ENCODE data around the gene ECHS1.
"Not testable (repeated sequence)": the region's sequence is repeated elsewhere in the genome, so short reads cannot be mapped to it uniquely, and the experiment has no call there.

The ECHS1 gene

GRCh38 chr10:133396035-133396624 is 23.0 kb upstream of the ECHS1 start:
- Histone ChIP-seq H3K9me3 (ENCODE audit: control insufficient read depth, low read depth, low read length) (no peaks in the 10 kb centered on the region), H3K27me3 (ENCODE audit: control insufficient read depth, insufficient read depth, low read length) (no peaks in the 10 kb centered on the region), H3K9ac (ENCODE audit: low read length) (no peak overlapping the region), H3K4me1 (ENCODE audit: control insufficient read depth, low read depth, low read length) (peaks cover 5% of the 10 kb centered on the region), H3K4me3 (ENCODE audit: low read length) (no peak overlapping the region), H3K27ac (ENCODE audit: low read length) (no peak overlapping the region), H3K36me3 (ENCODE audit: control insufficient read depth, low read depth, low read length) (peaks cover 41% of the 10 kb centered on the region)

- no peaks in the 10 kb centered on the region for H3K27me3 ChIP-seq (ENCODE audit: control insufficient read depth, insufficient read depth, low read length)
- peak overlapping the region; percentile 91 for H3K4me3 ChIP-seq (ENCODE audit: low read length)
- peaks cover 5% of the 10 kb centered on the region for H3K4me1 ChIP-seq (ENCODE audit: control insufficient read depth, low read depth, low read length)
- no peaks in the 10 kb centered on the region for H3K9me3 ChIP-seq (ENCODE audit: control insufficient read depth, low read depth, low read length)
- H3K9ac ChIP-seq (ENCODE audit: low read length), result peak overlapping the region; percentile 92
- peaks cover 31% of the 10 kb centered on the region for H3K36me3 ChIP-seq (ENCODE audit: control insufficient read depth, low read depth, low read length)
- H3K27ac ChIP-seq (ENCODE audit: low read length), result peak overlapping the region; percentile 62
Observed at GRCh38 chr10:133394801-133395221, 21.7 kb upstream of the ECHS1 start.

GRCh38 chr10:133394064-133394663 is 21.0 kb upstream of the ECHS1 start, which contains the start of gene MTG1:
Gene MTG1, plus strand, starts transcription at chr10:133394157. Its CDS starts 64 bp downstream, at chr10:133394221.
- no peaks in the 10 kb centered on the region for H3K9me3 ChIP-seq (ENCODE audit: control insufficient read depth, low read depth, low read length)
- H3K27ac ChIP-seq (ENCODE audit: low read length), result peak within 1 kb of the TSS; percentile 62
- H3K9ac ChIP-seq (ENCODE audit: low read length), result peak within 1 kb of the TSS; percentile 92
- H3K4me3 ChIP-seq (ENCODE audit: low read length), result peak within 1 kb of the TSS; percentile 91
- H3K4me1 ChIP-seq (ENCODE audit: control insufficient read depth, low read depth, low read length), result peaks cover 5% of the 10 kb centered on the region
- H3K36me3 ChIP-seq (ENCODE audit: control insufficient read depth, low read depth, low read length), result peaks cover 26% of the 10 kb centered on the region
- H3K27me3 ChIP-seq (ENCODE audit: control insufficient read depth, insufficient read depth, low read length), result no peaks in the 10 kb centered on the region

GRCh38 chr10:133393401-133394063 is 20.4 kb upstream of the ECHS1 start:
- peak overlapping the region; percentile 53 for H3K4me3 ChIP-seq (ENCODE audit: low read length)
- H3K27ac ChIP-seq (ENCODE audit: low read length), result no peak overlapping the region
- H3K9ac ChIP-seq (ENCODE audit: low read length), result peak overlapping the region; percentile 32
- no peaks in the 10 kb centered on the region for H3K27me3 ChIP-seq (ENCODE audit: control insufficient read depth, insufficient read depth, low read length)
- H3K36me3 ChIP-seq (ENCODE audit: control insufficient read depth, low read depth, low read length), result peaks cover 20% of the 10 kb centered on the region
- peaks cover 5% of the 10 kb centered on the region for H3K4me1 ChIP-seq (ENCODE audit: control insufficient read depth, low read depth, low read length)
- no peaks in the 10 kb centered on the region for H3K9me3 ChIP-seq (ENCODE audit: control insufficient read depth, low read depth, low read length)

GRCh38 chr10:133391761-133392518 is 18.8 kb upstream of the ECHS1 start:
- peaks cover 5% of the 10 kb centered on the region for H3K4me1 ChIP-seq (ENCODE audit: control insufficient read depth, low read depth, low read length)
- no peak overlapping the region for H3K27ac ChIP-seq (ENCODE audit: low read length)
- no peaks in the 10 kb centered on the region for H3K9me3 ChIP-seq (ENCODE audit: control insufficient read depth, low read depth, low read length)
- peaks cover 9% of the 10 kb centered on the region for H3K36me3 ChIP-seq (ENCODE audit: control insufficient read depth, low read depth, low read length)
- no peak overlapping the region for H3K9ac ChIP-seq (ENCODE audit: low read length)
- no peaks in the 10 kb centered on the region for H3K27me3 ChIP-seq (ENCODE audit: control insufficient read depth, insufficient read depth, low read length)
- no peak overlapping the region for H3K4me3 ChIP-seq (ENCODE audit: low read length)

- H3K27ac ChIP-seq (ENCODE audit: low read length), result no peak overlapping the region
- peaks cover 5% of the 10 kb centered on the region for H3K36me3 ChIP-seq (ENCODE audit: control insufficient read depth, low read depth, low read length)
- H3K27me3 ChIP-seq (ENCODE audit: control insufficient read depth, insufficient read depth, low read length), result no peaks in the 10 kb centered on the region
- H3K4me3 ChIP-seq (ENCODE audit: low read length), result no peak overlapping the region
- H3K9me3 ChIP-seq (ENCODE audit: control insufficient read depth, low read depth, low read length), result no peaks in the 10 kb centered on the region
- peaks cover 5% of the 10 kb centered on the region for H3K4me1 ChIP-seq (ENCODE audit: control insufficient read depth, low read depth, low read length)
- H3K9ac ChIP-seq (ENCODE audit: low read length), result no peak overlapping the region
Observed at GRCh38 chr10:133391249-133391635, 18.1 kb upstream of the ECHS1 start.

GRCh38 chr10:133390597-133391248 is 17.6 kb upstream of the ECHS1 start:
- H3K9ac ChIP-seq (ENCODE audit: low read length), result no peak overlapping the region
- no peak overlapping the region for H3K4me3 ChIP-seq (ENCODE audit: low read length)
- no peak overlapping the region for H3K27ac ChIP-seq (ENCODE audit: low read length)
- H3K4me1 ChIP-seq (ENCODE audit: control insufficient read depth, low read depth, low read length), result peaks cover 5% of the 10 kb centered on the region
- H3K9me3 ChIP-seq (ENCODE audit: control insufficient read depth, low read depth, low read length), result no peaks in the 10 kb centered on the region
- H3K36me3 ChIP-seq (ENCODE audit: control insufficient read depth, low read depth, low read length), result no peaks in the 10 kb centered on the region
- no peaks in the 10 kb centered on the region for H3K27me3 ChIP-seq (ENCODE audit: control insufficient read depth, insufficient read depth, low read length)

GRCh38 chr10:133388973-133389818 is 16.0 kb upstream of the ECHS1 start:
- no peak overlapping the region for H3K9ac ChIP-seq (ENCODE audit: low read length)
- no peak overlapping the region for H3K27ac ChIP-seq (ENCODE audit: low read length)
- H3K9me3 ChIP-seq (ENCODE audit: control insufficient read depth, low read depth, low read length), result no peaks in the 10 kb centered on the region
- H3K4me1 ChIP-seq (ENCODE audit: control insufficient read depth, low read depth, low read length), result peaks cover 5% of the 10 kb centered on the region
- no peaks in the 10 kb centered on the region for H3K27me3 ChIP-seq (ENCODE audit: control insufficient read depth, insufficient read depth, low read length)
- no peak overlapping the region for H3K4me3 ChIP-seq (ENCODE audit: low read length)
- H3K36me3 ChIP-seq (ENCODE audit: control insufficient read depth, low read depth, low read length), result no peaks in the 10 kb centered on the region

GRCh38 chr10:133388236-133388972 is 15.2 kb upstream of the ECHS1 start:
- H3K27ac ChIP-seq (ENCODE audit: low read length), result no peak overlapping the region
- H3K27me3 ChIP-seq (ENCODE audit: control insufficient read depth, insufficient read depth, low read length), result no peaks in the 10 kb centered on the region
- no peaks in the 10 kb centered on the region for H3K9me3 ChIP-seq (ENCODE audit: control insufficient read depth, low read depth, low read length)
- H3K9ac ChIP-seq (ENCODE audit: low read length), result no peak overlapping the region
- peaks cover 2% of the 10 kb centered on the region for H3K4me1 ChIP-seq (ENCODE audit: control insufficient read depth, low read depth, low read length)
- no peaks in the 10 kb centered on the region for H3K36me3 ChIP-seq (ENCODE audit: control insufficient read depth, low read depth, low read length)
- H3K4me3 ChIP-seq (ENCODE audit: low read length), result no peak overlapping the region

- not testable (repeated sequence) for H3K27me3 ChIP-seq (ENCODE audit: control insufficient read depth, insufficient read depth, low read length); H3K4me3 ChIP-seq (ENCODE audit: low read length); H3K27ac ChIP-seq (ENCODE audit: low read length); H3K9me3 ChIP-seq (ENCODE audit: control insufficient read depth, low read depth, low read length); H3K36me3 ChIP-seq (ENCODE audit: control insufficient read depth, low read depth, low read length); H3K4me1 ChIP-seq (ENCODE audit: control insufficient read depth, low read depth, low read length); H3K9ac ChIP-seq (ENCODE audit: low read length)
Observed at GRCh38 chr10:133386951-133387350, 13.8 kb upstream of the ECHS1 start.

All from iPS-18a (cell line).